NCI-H128 (cell line): ENCODE measurements around the gene PNPLA3.

ENCODE experiments used
- DNase-seq: peaks from one replicate; lab custom pipeline; 2025; ENCODE audit not compliant: unreplicated experiment; lab: John Stamatoyannopoulos, UW

The PNPLA3 gene

DNA sequence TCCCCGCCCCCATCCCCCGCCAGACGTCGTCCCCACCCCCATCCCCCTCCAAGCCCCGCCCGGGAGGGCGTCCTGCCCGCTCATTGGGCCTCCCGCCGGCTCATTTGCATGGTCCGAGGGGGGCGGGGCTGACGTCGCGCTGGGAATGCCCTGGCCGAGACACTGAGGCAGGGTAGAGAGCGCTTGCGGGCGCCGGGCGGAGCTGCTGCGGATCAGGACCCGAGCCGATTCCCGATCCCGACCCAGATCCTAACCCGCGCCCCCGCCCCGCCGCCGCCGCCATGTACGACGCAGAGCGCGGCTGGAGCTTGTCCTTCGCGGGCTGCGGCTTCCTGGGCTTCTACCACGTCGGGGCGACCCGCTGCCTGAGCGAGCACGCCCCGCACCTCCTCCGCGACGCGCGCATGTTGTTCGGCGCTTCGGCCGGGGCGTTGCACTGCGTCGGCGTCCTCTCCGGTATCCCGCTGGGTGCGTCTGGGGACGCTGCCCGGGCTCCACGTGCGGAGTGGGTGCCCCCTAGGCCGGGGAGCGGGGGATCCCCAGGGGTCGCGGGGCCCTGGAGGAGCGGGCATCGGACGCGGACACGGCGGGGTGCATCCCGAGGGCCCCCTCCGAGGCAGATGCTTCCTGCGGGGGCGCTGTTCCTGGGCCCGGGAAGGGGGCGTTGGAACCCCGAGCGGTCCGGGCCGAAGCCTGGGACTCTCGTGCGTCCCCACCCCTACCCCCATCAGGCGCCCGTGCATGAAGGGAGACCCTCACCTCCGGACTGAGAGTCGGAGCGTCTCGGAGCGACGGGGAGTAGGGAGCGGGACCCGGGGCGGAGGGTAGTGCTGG is at the start of gene PNPLA3:
Gene PNPLA3 (plus strand): TSS at position 175 of the 834 bp plus-strand sequence. CDS start 107 bp downstream, at position 282.
- peak; percentile 55 for DNase-seq

DNA sequence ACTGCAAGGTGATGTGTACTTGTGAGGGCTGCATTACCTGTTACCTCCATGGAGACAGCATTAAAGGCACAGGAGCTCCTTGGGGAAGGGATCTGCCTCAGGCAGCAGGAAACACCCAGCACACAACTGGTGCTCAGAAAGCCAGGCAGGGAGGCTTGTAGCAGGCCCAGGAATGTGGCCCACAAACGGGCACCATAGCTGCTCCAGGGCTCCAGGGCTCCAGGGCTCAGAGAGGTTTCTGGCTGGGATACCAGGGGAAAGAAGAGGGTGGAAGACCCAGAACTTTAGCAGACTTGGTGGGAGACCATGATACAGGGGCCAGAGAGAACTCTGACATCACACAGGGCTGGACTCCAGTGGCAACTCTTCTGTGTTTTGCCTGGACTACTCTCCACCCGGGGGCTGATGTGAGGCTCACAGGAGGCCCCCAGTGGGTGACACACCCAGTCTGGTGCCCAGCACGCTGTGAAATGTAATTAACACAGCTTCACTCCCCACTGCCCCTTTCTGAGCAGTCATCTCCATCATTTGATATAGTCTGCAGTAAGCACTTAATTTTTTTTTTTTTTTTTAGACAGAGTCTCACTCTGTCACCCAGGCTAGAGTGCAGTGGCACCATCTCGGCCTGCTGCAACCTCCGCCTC is 46.6 kb upstream of the PNPLA3 start:
- no peak for DNase-seq

DNA sequence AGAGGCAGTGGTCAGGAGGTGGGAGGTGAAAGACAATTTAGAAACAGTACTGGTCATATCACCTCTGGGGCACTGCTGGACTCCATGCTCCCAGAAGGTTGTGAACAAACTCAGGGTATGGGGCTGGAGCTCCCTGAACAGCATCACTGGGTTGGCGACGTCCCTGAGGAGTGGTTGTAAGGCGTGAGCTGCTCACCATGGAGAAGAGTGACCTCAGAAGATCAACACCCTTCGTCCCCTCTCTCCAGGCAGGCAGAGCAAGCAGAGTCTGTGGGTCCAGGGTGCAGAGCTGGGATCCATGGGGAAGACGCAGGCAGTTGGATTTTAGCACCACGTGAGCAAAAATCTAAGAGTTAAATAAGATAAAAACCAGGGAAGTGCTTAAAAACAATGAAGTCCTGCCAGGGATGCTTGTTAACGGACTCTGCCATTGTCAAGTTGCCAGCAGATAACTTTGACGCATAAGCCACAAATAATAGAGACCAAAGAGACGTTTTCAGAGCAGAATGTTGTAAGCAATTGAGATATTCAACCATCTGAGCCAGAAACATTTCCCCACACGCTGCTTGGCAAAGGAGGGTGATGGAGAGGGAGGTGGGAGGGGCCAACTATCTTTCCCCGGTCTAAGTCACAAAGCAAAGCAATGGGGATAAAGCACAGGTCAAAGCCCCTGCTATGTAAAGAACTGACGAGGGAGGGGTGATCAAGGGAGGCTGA is 45.4 kb upstream of the PNPLA3 start:
- DNase-seq: no peak

DNA sequence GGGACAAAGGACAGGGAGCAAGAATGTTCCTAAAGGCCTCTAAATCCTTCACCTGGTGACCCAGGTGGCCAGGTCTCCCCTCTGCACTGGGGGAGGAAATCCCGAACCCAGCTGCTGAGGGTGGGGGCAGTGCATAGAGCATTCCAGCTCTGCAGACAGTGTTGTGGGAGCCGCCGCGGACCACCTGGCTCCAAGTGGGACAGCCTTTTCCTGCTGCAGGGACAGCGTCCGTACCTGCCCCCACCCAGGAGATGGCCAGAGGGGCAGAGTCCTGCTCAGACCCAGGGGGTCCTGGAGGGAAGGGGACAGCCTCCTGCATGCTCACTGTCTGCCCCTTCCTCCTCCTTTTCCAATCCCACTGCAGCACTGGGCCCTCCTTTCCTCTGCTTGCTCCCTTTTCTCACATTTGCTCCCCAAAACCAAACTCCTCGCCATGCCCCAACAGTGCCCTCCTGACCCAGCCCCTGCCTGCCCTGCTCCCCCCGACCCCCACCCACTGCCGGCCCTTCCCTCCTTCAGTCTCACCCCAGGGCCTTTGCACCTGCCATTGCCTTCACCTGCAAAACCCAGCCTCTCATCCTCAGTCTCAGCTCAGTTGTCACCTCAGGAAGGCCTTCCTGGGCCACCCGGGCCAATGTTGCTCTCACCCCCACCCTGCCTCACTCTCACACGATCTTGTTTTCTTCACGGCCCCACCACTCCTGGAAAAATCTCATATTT is 44.6 kb upstream of the PNPLA3 start:
- DNase-seq: no peak

DNA sequence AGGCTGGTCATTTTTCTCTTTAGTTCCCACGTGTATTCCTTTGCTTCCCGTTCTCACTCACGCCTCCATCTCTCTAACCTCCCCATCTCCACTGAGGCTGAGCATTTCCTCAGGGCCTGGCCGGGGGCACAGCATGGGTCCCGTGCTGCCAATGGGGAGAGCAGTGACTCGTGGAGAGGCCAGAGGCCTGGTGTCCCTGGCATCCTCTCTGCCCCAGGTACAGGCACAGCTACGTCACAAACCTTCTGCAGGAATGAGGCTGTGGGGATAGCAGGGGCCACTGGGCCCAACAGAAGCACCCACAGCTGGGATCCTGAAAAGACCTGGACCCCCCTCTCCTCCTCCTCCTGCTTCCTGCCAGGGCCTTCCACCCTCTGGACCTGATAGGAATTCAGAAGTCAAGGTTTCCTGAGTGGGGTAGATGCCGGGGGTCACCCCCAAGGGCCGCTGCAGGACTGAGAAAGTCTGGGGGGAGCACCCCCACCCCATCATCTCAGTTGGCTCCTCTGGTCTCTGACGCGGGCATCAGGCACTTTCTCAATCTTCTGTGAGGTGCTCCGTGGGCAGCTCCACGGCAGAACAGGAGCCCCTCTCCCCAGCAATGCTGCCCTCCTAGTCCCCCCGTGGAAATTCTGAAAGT is 43.6 kb upstream of the PNPLA3 start:
- DNase-seq: no peak

- no peak for DNase-seq
Observed at GRCh38 chr22:43880541-43880991, 43.0 kb upstream of the PNPLA3 start.

GRCh38 chr22:43881091-43882061 is 42.2 kb upstream of the PNPLA3 start:
- DNase-seq: no peak

DNA sequence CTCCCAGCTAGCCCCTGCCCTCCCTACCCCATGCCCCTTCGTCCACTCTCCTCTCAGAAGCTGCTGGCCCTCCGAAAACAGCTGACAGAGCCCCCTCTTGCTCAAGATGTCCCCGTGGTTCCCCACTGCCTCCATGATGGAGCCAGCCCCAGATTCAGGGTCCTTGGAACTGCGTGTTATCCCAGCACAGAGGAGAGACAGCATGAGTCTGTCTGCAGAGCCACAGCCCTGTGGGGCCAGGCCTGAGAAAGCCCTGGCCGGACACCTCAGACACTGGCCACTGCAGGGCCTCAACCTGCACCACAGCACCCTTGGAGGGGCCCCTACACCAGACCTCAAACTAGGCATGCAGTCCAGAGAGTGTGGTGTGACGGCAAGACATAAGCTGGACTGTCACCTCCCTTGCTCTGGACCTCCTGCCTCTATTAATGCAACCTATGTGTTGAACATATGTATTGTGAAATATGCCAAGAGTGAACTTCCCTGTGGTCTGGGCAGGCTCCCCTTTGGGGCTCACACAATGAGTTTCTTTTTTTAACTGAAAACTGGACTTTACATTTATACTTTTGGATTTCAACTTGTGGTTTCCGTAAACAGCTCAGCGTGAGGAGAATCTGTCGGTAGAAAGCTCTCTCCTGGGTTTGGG is 41.4 kb upstream of the PNPLA3 start:
- DNase-seq: no peak

- peak; percentile 16 for DNase-seq
Observed at GRCh38 chr22:43883012-43883661, 40.5 kb upstream of the PNPLA3 start.

GRCh38 chr22:43883719-43884415 is 39.7 kb upstream of the PNPLA3 start:
- DNase-seq: no peak

DNA sequence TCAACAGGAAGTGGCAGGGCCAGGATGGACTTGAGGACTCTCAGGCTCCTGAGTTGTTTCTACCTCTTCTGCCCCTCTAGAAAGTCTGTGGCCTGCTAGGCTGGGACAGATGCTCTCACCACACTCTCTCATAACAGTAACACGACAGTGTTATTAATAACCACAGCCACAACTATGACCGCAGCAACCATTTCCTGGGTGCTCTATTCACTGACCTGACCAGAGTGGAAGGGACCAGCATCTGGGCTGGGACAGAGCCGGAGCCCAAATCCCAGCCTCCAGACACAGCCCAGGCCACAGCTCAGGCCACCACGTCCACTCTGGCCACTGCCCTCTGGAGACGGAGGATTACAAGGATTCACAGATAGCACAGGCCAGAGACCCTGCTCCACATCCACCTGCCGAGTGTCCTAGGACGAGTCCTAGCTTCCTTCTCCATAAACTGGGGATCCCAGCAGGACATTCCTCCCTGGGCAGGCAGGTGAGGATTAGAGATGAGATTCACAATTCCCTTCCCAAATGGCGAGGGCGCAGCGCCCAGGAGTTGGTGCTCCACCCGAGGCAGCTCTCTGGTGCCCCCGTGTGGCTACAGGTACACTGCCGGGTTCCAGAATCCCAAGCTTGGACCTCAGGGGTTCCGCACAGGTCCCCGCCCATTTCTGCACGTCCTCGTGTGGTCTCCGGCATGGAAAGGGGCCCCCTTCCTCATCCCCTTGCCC is 38.8 kb upstream of the PNPLA3 start:
- no peak for DNase-seq

DNA sequence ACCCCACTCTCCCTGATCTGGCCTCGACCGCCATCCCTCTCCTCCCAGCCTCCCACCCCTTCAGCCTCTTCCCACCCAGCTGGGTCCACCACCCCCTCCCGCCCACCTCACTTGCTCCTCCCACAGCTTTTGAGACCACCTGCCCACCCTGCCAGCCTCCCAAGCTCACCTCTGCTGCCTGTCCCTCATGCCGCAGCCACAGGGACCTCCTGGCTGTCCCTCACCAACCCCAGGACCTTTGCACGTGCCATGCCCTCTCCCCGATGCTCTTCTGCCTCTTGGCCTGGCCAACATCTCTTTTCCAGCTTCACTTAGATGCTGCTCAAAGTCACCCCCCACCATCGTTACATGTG is 38.3 kb upstream of the PNPLA3 start:
- no peak for DNase-seq

DNA sequence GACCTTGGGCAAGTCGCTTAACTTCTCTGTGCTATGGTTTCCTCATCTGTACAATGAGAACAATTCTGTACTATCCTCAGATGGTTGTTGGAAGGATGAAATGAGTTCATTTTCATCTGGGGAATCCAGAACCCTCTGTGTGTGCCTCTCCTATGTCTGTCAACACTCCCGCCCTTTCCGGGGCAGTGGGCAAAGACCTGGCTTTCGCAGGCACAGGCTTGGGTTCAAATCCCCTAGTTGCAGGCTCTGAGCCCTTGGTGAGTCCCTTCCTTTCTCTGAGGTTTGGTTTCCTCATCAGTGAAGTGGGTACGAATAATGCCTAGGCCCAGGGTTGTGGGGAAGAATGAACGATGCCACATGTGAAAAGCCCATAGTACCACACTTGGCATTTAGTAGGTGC is 37.8 kb upstream of the PNPLA3 start:
- no peak for DNase-seq

- no peak for DNase-seq
Observed at GRCh38 chr22:43886231-43886630, 37.4 kb upstream of the PNPLA3 start.

DNA sequence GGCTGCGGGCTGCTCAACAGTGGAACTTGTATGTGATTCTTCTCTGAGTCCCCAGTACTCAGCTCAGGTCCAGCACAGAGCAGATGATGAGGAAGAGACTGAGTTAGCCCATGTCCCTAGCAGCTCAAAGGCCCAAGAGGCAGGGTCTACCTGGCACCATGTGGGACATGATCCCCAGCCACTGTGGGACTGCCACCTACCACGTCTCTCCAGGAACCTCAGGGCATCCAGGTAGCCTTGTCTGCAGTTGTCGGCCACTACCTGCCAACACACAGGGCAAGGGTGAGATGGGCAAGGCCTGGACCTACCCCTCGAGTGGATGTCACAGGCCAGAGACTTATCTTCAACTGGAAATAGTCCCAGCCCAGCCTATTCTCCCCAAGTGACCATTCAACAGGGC is 36.2 kb upstream of the PNPLA3 start:
- DNase-seq: no peak

GRCh38 chr22:43888740-43889139 is 34.9 kb upstream of the PNPLA3 start:
- no peak for DNase-seq

- DNase-seq: no peak
Observed at GRCh38 chr22:43889201-43889859, 34.3 kb upstream of the PNPLA3 start.
